Neural progenitor cell (in vitro differentiated cells): ENCODE data around the gene MED16. TPM values are rescaled to one million over a fixed set of nuclear protein-coding genes. Genes with fewer than 3 reads are reported as not detected.

Source experiments
- DNase-seq: peaks from one replicate; pipeline ENCODE4 v3.0.0-alpha.2; 2016; ENCODE audit warnings: low spot score
- H2AFZ ChIP-seq: fragments of 200-600 bp; sonication (generic); replicated peaks from 2 replicates; pipeline ENCODE4 v1.6.1; 2016; ENCODE audit warnings: antibody characterized with exemption
- H3F3A ChIP-seq: fragments of 200-600 bp; sonication (generic); 2 replicates; pipeline ENCODE4 v1.6.1; 2016; ENCODE audit warnings: antibody characterized with exemption, low read depth
- H3K27ac ChIP-seq: fragments of 200-600 bp; sonication (generic); 2 replicates; pipeline ENCODE4 v1.5.1; 2016; ENCODE audit warnings: mild to moderate bottlenecking
- H3K27me3 ChIP-seq: fragments of 200-600 bp; sonication (generic); 2 replicates; pipeline ENCODE4 v1.6.1; 2016; ENCODE audit warnings: mild to moderate bottlenecking, moderate library complexity
- H3K36me3 ChIP-seq: fragments of 200-600 bp; sonication (generic); 2 replicates; pipeline ENCODE4 v1.5.1; 2016
- H3K4me1 ChIP-seq: fragments of 200-600 bp; sonication (generic); 2 replicates; pipeline ENCODE4 v1.6.1; 2016; ENCODE audit warnings: mixed run types
- H3K4me2 ChIP-seq: fragments of 200-600 bp; sonication (generic); 2 replicates; pipeline ENCODE4 v1.6.1; 2016
- H3K4me3 ChIP-seq: fragments of 200-600 bp; sonication (generic); 2 replicates; pipeline ENCODE4 v1.5.1; 2016
- H3K79me2 ChIP-seq: fragments of 200-600 bp; sonication (generic); 2 replicates; pipeline ENCODE4 v1.6.1; 2016; ENCODE audit warnings: low read depth
- H3K9ac ChIP-seq: fragments of 200-600 bp; sonication (generic); 2 replicates; pipeline ENCODE4 v1.6.1; 2016
- H3K9me3 ChIP-seq: fragments of 200-600 bp; sonication (generic); 2 replicates; pipeline ENCODE4 v1.5.1; 2016; ENCODE audit warnings: low read depth
- H4K20me1 ChIP-seq: fragments of 200-600 bp; sonication (generic); 2 replicates; pipeline ENCODE4 v1.6.1; 2016; ENCODE audit warnings: low read depth
- H3K27ac Mint-ChIP-seq: 3 replicates; pipeline ENCODE4 v1.8.0; 2021; ENCODE audit warnings: mixed read lengths
- H3K27me3 Mint-ChIP-seq: 2 replicates; pipeline ENCODE4 v1.8.0; 2022; ENCODE audit warnings: low read depth, mild to moderate bottlenecking, inconsistent platforms, moderate library complexity, mixed read lengths; ENCODE audit not compliant: insufficient read depth
- H3K36me3 Mint-ChIP-seq: 3 replicates; pipeline ENCODE4 v1.8.0; 2021; ENCODE audit warnings: mixed read lengths
- H3K4me1 Mint-ChIP-seq: 3 replicates; pipeline ENCODE4 v1.8.0; 2021; ENCODE audit warnings: mixed read lengths
- H3K4me3 Mint-ChIP-seq: 3 replicates; pipeline ENCODE4 v1.8.0; 2021; ENCODE audit warnings: mild to moderate bottlenecking, moderate library complexity, mixed read lengths
- H3K9me3 Mint-ChIP-seq: 3 replicates; pipeline ENCODE4 v1.8.0; 2020; ENCODE audit warnings: mixed read lengths
- CTCF ChIP-seq: fragments of 200-600 bp; sonication (generic); IDR thresholded peaks from 2 replicates; pipeline ENCODE4 v1.5.1; 2017; ENCODE audit warnings: antibody characterized with exemption, mild to moderate bottlenecking
- EZH2 ChIP-seq: fragments of 200-600 bp; sonication (generic); IDR thresholded peaks from 2 replicates; pipeline ENCODE4 v1.6.1; 2017; ENCODE audit warnings: antibody characterized with exemption, mild to moderate bottlenecking, moderate library complexity
- EZH2phosphoT487 ChIP-seq: fragments of 200-600 bp; sonication (generic); IDR thresholded peaks from 2 replicates; pipeline ENCODE4 v1.6.1; 2017; ENCODE audit warnings: antibody characterized with exemption
- total RNA-seq: library from RNA; depleted of rRNA; stranded (reverse); fragments of >200 nt; gene quantifications from 2 replicates; pipeline ENCODE4 v1.2.3, GENCODE V29; 2015; ENCODE audit warnings: low replicate concordance

MED16 gene
- total RNA-seq, 1 donor from 2014 or later, result 14.4 TPM

DNA sequence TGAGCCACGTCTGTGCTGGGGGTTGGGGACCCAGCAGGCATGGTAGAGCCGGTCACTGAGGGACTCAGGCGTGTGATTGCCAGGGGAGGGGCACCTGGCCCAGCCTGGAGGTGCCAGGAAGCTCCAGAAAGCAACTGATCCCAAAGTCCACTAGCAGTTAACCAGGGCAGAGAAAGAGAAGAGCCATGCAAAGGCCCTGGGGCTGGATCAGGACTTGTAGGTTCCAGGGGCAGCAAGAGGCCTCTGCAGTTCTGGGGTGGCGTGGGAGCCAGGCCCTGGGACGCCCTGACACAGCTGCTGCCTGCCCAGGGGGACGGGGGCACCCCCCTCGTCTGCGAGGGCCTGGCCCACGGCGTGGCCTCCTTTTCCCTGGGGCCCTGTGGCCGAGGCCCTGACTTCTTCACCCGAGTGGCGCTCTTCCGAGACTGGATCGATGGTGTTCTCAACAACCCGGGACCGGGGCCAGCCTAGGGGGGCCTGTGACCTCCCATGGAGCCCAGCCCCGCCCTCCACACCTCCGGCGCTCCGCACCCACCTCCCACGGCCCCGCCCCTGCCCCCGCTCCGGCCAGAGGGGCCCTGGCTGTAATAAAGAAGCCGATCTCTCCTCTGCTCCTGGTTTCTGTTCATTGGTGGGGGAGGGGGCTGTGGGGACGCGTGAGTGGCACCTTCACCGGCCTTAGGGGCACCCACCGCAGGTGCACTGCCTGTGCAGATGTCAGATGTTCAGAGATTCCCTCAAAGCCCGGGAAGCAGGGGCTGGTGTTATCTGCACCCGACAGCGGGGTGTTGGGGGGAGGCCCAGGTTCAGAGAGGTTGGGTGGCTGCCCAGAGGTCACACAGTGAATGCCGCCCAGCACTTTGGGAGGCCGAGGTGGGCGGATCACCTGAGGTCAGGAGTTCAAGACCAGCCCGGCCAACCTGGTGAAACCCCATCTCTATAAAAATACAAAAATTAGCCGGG, 61.3 kb downstream of the MED16 start:
- H3K36me3 Mint-ChIP-seq, result no peaks in the 10 kb centered on the region
- H3K79me2 ChIP-seq, result no peaks in the 10 kb centered on the region
- no peak overlapping the region for H3K9ac ChIP-seq
- no peaks in the 10 kb centered on the region for H3K36me3 ChIP-seq
- TF ChIP-seq CTCF, result no peak
- TF ChIP-seq EZH2phosphoT487, result no peak
- TF ChIP-seq EZH2, result no peak
- no peaks in the 10 kb centered on the region for H3F3A ChIP-seq
- H3K9me3 Mint-ChIP-seq, result no peaks in the 10 kb centered on the region
- H3K4me2 ChIP-seq, result no peak overlapping the region
- H3K4me3 Mint-ChIP-seq, result peak overlapping the region; percentile 24
- no peaks in the 10 kb centered on the region for H3K27me3 ChIP-seq
- H3K4me1 Mint-ChIP-seq, result peaks cover 10% of the 10 kb centered on the region
- DNase-seq, result no peak
- H3K4me1 ChIP-seq, result no peaks in the 10 kb centered on the region
- no peak overlapping the region for H3K27ac Mint-ChIP-seq
- H2AFZ ChIP-seq, result no peak overlapping the region
- H3K4me3 ChIP-seq, result no peak overlapping the region
- no peak overlapping the region for H3K27ac ChIP-seq
- H3K9me3 ChIP-seq, result no peaks in the 10 kb centered on the region
- no peaks in the 10 kb centered on the region for H4K20me1 ChIP-seq
- H3K27me3 Mint-ChIP-seq, result peaks cover 9% of the 10 kb centered on the region

DNA sequence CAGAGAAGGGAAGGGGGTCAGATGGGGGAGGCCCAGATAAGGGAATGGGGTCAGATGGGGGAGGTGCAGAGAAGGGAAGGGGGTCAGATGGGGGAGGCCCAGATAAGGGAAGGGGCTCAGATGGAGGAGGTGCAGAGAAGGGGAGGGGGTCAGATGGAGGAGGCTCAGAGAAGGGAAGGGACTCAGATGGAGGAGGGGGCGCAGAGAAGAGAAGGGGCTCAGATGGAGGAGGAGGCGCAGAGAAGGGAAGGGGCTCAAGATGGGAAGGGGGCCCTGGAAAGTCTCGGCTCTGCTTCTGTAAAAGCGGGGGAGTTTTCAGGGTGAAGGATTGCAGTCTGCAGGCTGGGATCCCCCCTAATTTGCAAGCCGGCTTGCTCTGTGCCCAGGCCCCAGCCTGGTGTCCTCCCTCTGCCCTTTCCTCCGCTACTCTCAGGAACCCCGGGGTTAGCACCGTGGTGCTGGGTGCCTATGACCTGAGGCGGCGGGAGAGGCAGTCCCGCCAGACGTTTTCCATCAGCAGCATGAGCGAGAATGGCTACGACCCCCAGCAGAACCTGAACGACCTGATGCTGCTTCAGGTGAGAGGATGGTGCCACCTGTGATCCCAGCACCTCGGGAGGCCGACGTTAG, 63.7 kb downstream of the MED16 start:
- no peak overlapping the region for H2AFZ ChIP-seq
- Mint-ChIP-seq H3K36me3 (no peaks in the 10 kb centered on the region), H3K9me3 (no peaks in the 10 kb centered on the region), H3K27ac (no peak overlapping the region), H3K4me1 (peaks cover 2% of the 10 kb centered on the region), H3K4me3 (peak overlapping the region; percentile 62), H3K27me3 (peaks cover 4% of the 10 kb centered on the region)
- no peak overlapping the region for H3K4me2 ChIP-seq
- H3K79me2 ChIP-seq, result no peaks in the 10 kb centered on the region
- no peak for DNase-seq
- no peak overlapping the region for H3K4me3 ChIP-seq
- no peaks in the 10 kb centered on the region for H3F3A ChIP-seq
- no peaks in the 10 kb centered on the region for H3K9me3 ChIP-seq
- no peaks in the 10 kb centered on the region for H4K20me1 ChIP-seq
- no peaks in the 10 kb centered on the region for H3K4me1 ChIP-seq
- TF ChIP-seq CTCF, result no peak
- TF ChIP-seq EZH2, result no peak
- no peak for TF ChIP-seq EZH2phosphoT487
- no peak overlapping the region for H3K9ac ChIP-seq
- no peaks in the 10 kb centered on the region for H3K27me3 ChIP-seq
- H3K27ac ChIP-seq, result no peak overlapping the region
- no peaks in the 10 kb centered on the region for H3K36me3 ChIP-seq

- Histone ChIP-seq H3F3A (peaks cover 9% of the 10 kb centered on the region), H3K27ac (no peak within 1 kb of the TSS), H3K9me3 (no peaks in the 10 kb centered on the region), H2AFZ (no peak within 1 kb of the TSS), H3K9ac (no peak within 1 kb of the TSS), H3K4me3 (no peak within 1 kb of the TSS), H3K4me1 (peaks cover 11% of the 10 kb centered on the region), H3K27me3 (no peaks in the 10 kb centered on the region), H3K79me2 (no peaks in the 10 kb centered on the region), H3K36me3 (no peaks in the 10 kb centered on the region), H3K4me2 (no peak within 1 kb of the TSS), H4K20me1 (no peaks in the 10 kb centered on the region)
- Mint-ChIP-seq H3K27me3 (peaks cover 8% of the 10 kb centered on the region), H3K27ac (no peak within 1 kb of the TSS), H3K4me3 (no peak within 1 kb of the TSS), H3K4me1 (peaks cover 10% of the 10 kb centered on the region), H3K9me3 (no peaks in the 10 kb centered on the region), H3K36me3 (no peaks in the 10 kb centered on the region)
- TF ChIP-seq CTCF (no peak), EZH2phosphoT487 (no peak), EZH2 (no peak)
- DNase-seq, result no peak
These were observed 65.2 kb downstream of the MED16 start, which contains the start of gene AZU1 for GRCh38 chr19:827710-828321. AZU1 (plus strand) TSS chr19:827837; CDS start chr19:827847, 10 bp downstream.
